ENCODE results near the gene PGPEP1. TPM values are rescaled to one million over a fixed set of nuclear protein-coding genes. Genes with fewer than 3 reads are reported as not detected.

Gene PGPEP1, protein sequence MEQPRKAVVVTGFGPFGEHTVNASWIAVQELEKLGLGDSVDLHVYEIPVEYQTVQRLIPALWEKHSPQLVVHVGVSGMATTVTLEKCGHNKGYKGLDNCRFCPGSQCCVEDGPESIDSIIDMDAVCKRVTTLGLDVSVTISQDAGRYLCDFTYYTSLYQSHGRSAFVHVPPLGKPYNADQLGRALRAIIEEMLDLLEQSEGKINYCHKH
- total RNA-seq = 10 to 100 TPM; 20.2 to 65.6 (median 45.1) TPM
- polyA plus RNA-seq = 10 to 100 TPM in 1 of 3 donors, 1 to 10 TPM in 2; 9.3 to 17.3 (median 9.6) TPM
- long read RNA-seq, donor 1, full-length matches to known transcripts = 3 of 3 reads
- long read RNA-seq, donor 1, partial matches to known transcripts = 0 of 3 reads
- long read RNA-seq, donor 1, other reads (novel, unspliced or antisense) = 0 of 3 reads
- long read RNA-seq, donor 2, partial matches to known transcripts = 0 of 2 reads
- long read RNA-seq, donor 2, other reads (novel, unspliced or antisense) = 0 of 2 reads

DNA sequence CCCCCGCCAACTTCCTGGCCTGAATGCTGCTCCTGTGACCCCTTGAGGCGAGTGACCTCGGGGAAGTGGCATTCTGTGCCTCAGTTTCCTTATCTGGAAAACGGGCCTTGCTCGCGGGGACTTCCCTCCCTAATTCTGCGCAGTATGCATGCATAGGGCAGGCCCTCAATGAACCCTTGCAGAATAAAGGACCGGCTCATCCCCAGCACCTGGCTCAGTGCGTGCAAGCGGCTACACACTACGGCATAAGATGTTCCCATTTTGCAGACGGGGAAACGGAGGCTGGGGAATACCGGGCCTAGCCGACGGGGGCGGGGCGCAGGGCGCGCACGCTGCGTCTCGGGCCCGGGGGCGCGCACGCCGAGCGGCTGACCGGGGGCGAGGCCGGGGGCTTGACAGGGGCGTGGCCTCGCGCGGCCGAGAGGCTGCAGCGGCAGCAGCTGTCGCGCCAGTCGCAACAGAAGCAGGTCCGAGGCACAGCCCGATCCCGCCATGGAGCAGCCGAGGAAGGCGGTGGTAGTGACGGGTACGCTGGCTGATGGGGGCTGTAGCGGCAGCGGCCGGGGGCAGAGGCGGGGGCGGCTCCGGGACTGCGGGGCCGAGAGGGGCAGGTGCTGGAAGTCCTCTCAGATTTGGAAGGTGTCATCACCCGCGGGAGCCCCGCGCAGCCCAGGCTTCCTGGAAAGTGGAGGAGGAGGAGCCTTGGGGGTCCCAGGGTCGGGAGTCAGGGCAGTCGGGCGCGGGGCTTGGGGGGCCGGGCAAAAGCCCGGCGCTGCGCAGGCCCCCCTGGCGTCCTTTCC is at the start of gene PGPEP1:
TSS of gene PGPEP1 (plus strand) at position 409 of the 800 bp plus-strand sequence. CDS start at position 493, 84 bp downstream.
- intact Hi-C loops (cut with DNase I; ENCODE audit: low total_unique reads) = no loop called here
- Histone ChIP-seq H3K9me3 (no peaks in the 10 kb centered on the region), H3K36me3 (peaks cover 0 to 31% (median 6%) of the 10 kb centered on the region in 6 donors), H3K27ac (peak within 1 kb of the TSS; percentile 70 to 93 (median 84)), H3K27me3 (replicated peaks in 1 of 7) (no peaks in the 10 kb centered on the region), H3K4me1 (peaks cover 10 to 67% (median 25%) of the 10 kb centered on the region in 6 donors), H3K4me3 (peak within 1 kb of the TSS; percentile 56 to 99 (median 86))
- TF ChIP-seq POLR2A (IDR thresholded peaks at IDR 0.05) (peak in 1 of 3 donors; percentile 9), POLR2AphosphoS5 (IDR thresholded peaks at IDR 0.05) (peak; percentile 80 to 84 (median 81))
- TF ChIP-seq, protein P1, sequence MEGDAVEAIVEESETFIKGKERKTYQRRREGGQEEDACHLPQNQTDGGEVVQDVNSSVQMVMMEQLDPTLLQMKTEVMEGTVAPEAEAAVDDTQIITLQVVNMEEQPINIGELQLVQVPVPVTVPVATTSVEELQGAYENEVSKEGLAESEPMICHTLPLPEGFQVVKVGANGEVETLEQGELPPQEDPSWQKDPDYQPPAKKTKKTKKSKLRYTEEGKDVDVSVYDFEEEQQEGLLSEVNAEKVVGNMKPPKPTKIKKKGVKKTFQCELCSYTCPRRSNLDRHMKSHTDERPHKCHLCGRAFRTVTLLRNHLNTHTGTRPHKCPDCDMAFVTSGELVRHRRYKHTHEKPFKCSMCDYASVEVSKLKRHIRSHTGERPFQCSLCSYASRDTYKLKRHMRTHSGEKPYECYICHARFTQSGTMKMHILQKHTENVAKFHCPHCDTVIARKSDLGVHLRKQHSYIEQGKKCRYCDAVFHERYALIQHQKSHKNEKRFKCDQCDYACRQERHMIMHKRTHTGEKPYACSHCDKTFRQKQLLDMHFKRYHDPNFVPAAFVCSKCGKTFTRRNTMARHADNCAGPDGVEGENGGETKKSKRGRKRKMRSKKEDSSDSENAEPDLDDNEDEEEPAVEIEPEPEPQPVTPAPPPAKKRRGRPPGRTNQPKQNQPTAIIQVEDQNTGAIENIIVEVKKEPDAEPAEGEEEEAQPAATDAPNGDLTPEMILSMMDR (IDR thresholded peaks at IDR 0.05 in 8 of 11, conservative IDR thresholded peaks at IDR 0.05 in 3 of 11) = peak in 1 of 11 experiments; percentile 13
- WGBS, 5 donors = 2 to 13% (median 4%) methylated on average over 20 to 69 of the region's 69 CpGs
- peak; percentile 90 for DNase-seq

DNA sequence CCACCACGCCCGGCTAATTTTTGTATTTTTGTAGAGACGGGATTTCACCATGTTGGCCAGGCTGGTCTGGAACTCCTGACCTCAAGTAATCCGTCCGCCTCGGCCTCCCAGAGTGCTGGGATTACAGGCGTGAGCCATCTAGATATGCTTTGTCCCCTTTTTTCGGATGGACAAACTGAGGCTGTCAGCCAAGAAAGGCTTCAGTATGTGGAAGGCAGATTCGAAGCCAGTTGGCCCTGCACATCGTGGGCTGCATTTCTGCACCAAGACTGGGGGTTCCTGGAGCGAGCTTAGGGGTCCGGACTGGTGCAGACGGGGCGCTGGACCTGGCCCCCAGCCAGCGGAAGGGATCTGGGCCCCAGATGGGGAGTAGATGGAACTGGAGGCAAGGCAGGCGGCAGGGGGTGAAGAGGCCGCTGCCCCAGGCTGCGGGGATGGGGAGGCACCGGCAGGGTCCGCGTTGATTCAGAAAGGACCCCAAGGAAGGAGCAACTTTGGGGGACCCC is 49.3 kb upstream of the PGPEP1 start:
- TF ChIP-seq POLR2A (IDR thresholded peaks at IDR 0.05) (no peak), POLR2AphosphoS5 (IDR thresholded peaks at IDR 0.05) (no peak)
- TF ChIP-seq, protein P1 (IDR thresholded peaks at IDR 0.05 in 8 of 11, conservative IDR thresholded peaks at IDR 0.05 in 3 of 11) = no peak
- Histone ChIP-seq H3K9me3 (no peaks in the 10 kb centered on the region), H3K4me1 (peaks cover 31 to 74% (median 51%) of the 10 kb centered on the region in 6 donors), H3K4me3 (peak overlapping the region in 7 of 8 donors; percentile 45 to 78 (median 57)), H3K36me3 (no peaks in the 10 kb centered on the region), H3K27ac (peak overlapping the region; percentile 95 to 100 (median 98)), H3K27me3 (replicated peaks in 1 of 7) (no peaks in the 10 kb centered on the region)
- WGBS, 5 donors = 21 to 42% (median 34%) methylated on average over 19 to 21 of the region's 21 CpGs
- intact Hi-C loops (cut with DNase I; ENCODE audit: low total_unique reads) = no loop called here
- no peak for DNase-seq

- intact Hi-C loops (cut with DNase I; ENCODE audit: low total_unique reads) = no loop called here
- H3K27ac ChIP-seq = peak overlapping the region; percentile 95 to 100 (median 98)
- 0 to 1% (median 1%) methylated on average over 39 to 75 of the region's 75 CpGs for WGBS, 5 donors
- peaks cover 31 to 68% (median 51%) of the 10 kb centered on the region in 6 donors for H3K4me1 ChIP-seq
- peak; percentile 98 for DNase-seq
- H3K27me3 ChIP-seq (replicated peaks in 1 of 7) = no peaks in the 10 kb centered on the region
- no peaks in the 10 kb centered on the region for H3K9me3 ChIP-seq
- TF ChIP-seq, protein P1 (IDR thresholded peaks at IDR 0.05 in 8 of 11, conservative IDR thresholded peaks at IDR 0.05 in 3 of 11) = no peak
- TF ChIP-seq POLR2AphosphoS5 (IDR thresholded peaks at IDR 0.05) = peak; percentile 94 to 96 (median 96)
- peak; percentile 31 to 75 (median 70) for TF ChIP-seq POLR2A (IDR thresholded peaks at IDR 0.05)
- H3K4me3 ChIP-seq = peak overlapping the region; percentile 45 to 78 (median 56)
- H3K36me3 ChIP-seq = no peaks in the 10 kb centered on the region
Measured at GRCh38 chr19:18291590-18292461, 48.6 kb upstream of the PGPEP1 start.
